ENCODE results near the gene TTC12.

The TTC12 gene

DNA sequence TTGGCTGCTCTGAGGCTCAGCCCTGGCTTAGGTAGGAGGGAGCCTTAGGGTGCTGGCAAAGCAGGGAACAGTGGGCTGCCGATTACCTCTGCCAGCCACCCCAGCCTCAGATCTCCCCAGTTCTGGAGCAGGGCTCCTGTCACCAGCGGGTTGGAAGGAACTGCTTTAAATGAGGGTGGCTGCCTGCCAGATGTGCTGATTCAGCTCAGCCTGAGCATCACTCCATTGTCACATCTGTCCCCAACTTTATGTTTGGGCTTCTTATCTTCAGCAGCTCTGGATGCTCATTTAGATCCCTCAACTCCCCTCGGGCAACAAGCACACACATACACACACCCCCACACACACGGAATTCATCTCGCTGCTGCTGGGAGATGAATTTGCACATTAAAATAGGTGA lies 56.3 kb downstream of the TTC12 start:
- no peak for DNase-seq (ENCODE audit: low read depth)
- TF ChIP-seq, protein P1, sequence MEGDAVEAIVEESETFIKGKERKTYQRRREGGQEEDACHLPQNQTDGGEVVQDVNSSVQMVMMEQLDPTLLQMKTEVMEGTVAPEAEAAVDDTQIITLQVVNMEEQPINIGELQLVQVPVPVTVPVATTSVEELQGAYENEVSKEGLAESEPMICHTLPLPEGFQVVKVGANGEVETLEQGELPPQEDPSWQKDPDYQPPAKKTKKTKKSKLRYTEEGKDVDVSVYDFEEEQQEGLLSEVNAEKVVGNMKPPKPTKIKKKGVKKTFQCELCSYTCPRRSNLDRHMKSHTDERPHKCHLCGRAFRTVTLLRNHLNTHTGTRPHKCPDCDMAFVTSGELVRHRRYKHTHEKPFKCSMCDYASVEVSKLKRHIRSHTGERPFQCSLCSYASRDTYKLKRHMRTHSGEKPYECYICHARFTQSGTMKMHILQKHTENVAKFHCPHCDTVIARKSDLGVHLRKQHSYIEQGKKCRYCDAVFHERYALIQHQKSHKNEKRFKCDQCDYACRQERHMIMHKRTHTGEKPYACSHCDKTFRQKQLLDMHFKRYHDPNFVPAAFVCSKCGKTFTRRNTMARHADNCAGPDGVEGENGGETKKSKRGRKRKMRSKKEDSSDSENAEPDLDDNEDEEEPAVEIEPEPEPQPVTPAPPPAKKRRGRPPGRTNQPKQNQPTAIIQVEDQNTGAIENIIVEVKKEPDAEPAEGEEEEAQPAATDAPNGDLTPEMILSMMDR (conservative IDR thresholded peaks at IDR 0.05; ENCODE audit: low read length): no peak
- no peak overlapping the region for H3K4me3 ChIP-seq (ENCODE audit: low read length)

DNA sequence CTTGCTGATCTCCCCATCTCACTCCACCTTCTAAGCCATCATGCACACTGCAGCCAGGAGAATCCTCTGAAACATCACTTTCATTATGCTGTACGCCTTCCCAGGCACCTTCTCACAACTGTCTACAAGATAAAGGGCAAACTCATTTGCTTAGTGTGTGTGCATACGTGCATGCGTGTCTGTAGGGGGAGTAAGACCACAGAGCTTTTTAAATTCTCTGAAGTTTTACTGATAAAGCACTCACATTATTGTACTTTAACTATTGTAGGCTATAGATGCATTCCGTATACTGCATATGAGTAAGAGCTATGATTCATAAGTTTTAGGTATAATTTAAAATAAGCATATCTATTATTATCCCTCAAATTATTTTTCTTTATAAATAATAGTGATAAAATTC lies 57.9 kb downstream of the TTC12 start:
- H3K4me3 ChIP-seq (ENCODE audit: low read length): no peak overlapping the region
- TF ChIP-seq, protein P1 (conservative IDR thresholded peaks at IDR 0.05; ENCODE audit: low read length): no peak
- no peak for DNase-seq (ENCODE audit: low read depth)

DNA sequence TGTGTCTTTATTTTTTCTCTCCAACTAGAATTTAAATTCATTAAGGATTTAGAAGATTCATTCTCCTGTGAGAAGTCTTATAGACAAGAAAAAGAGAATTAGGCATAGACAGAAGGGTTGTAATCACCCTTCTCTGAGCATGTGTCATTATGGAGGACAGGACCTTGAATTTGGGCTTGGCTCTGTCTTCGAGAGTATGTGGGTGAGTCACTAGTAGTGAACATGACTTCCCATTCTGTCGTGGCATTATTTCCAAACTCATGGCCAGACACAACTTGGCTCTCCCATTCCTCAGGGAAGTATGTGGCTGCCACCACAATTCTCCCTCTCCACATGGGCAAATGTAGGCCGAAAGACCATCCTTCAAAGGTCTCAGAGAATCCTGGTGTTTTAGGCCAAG lies 58.9 kb downstream of the TTC12 start:
- no peak overlapping the region for H3K4me3 ChIP-seq (ENCODE audit: low read length)
- DNase-seq (ENCODE audit: low read depth): peak; percentile 67
- TF ChIP-seq, protein P1 (conservative IDR thresholded peaks at IDR 0.05; ENCODE audit: low read length): no peak

DNA sequence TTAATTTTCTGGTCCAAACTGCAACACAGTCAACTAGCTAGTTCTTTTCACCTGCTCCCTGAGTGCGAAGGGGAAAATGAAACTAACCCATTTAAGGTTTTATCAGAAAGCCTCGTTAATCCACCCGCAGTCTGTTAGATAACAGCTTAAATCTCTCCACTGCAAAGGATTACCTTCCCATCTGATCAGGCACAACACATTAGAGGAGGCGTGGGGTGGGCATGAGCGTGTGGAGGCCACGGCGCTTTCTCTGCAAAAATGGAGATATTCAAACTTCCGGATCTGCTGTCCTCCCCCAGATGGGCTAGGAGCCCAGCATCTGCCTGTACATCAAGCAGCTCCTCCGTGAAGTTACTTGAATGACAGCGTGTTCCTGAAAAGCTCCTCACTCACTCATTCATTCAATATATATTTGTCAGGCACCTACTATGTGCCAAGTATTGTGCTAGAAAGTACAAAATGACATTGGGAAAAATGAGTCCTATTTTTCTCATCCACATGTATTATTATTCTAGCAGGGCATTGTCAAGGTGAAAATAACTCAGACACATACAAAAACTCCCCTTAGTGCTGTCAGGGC lies 59.7 kb downstream of the TTC12 start:
- no peak for DNase-seq (ENCODE audit: low read depth)
- TF ChIP-seq, protein P1 (conservative IDR thresholded peaks at IDR 0.05; ENCODE audit: low read length): no peak
- H3K4me3 ChIP-seq (ENCODE audit: low read length): no peak overlapping the region

DNA sequence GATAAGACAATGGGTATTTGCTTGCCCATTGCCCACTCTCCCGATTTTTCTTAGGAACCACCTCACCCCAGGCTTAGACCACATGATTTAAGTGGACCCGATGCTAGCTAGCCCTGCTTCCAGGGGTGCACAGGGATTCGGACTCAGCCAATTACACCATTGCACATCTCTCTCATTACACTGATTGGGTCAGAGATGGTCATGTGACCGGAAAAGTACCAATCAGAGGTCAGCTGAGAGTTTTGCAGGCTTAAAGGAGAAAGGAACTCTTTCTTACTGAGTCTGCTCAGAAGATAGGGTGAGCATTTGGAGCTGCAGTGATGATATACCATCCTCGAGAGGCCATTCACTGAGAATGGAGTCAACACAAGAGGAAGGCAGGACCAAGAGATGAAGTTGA lies 61.0 kb downstream of the TTC12 start:
- DNase-seq (ENCODE audit: low read depth): no peak
- H3K4me3 ChIP-seq (ENCODE audit: low read length): no peak overlapping the region
- TF ChIP-seq, protein P1 (conservative IDR thresholded peaks at IDR 0.05; ENCODE audit: low read length): no peak

DNA sequence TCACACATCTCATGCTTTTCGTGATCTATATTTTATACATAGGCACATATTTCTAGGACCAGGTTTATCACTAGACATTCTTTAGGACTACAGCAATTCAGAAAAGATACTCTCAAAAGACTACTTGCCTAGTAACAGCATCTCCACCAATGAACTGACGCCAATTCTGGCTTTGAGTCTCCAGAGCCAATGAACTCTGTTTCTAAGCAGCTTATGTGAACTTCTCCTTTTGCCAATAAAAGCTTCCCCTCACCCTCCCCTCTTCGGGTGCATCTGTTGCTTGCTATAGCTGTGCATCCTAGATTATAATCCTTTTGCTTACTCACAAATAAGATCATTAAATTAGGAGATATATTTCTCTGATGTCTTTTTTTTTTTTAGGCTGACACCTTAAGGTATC lies 61.8 kb downstream of the TTC12 start:
- DNase-seq (ENCODE audit: low read depth): no peak
- TF ChIP-seq, protein P1 (conservative IDR thresholded peaks at IDR 0.05; ENCODE audit: low read length): no peak

DNA sequence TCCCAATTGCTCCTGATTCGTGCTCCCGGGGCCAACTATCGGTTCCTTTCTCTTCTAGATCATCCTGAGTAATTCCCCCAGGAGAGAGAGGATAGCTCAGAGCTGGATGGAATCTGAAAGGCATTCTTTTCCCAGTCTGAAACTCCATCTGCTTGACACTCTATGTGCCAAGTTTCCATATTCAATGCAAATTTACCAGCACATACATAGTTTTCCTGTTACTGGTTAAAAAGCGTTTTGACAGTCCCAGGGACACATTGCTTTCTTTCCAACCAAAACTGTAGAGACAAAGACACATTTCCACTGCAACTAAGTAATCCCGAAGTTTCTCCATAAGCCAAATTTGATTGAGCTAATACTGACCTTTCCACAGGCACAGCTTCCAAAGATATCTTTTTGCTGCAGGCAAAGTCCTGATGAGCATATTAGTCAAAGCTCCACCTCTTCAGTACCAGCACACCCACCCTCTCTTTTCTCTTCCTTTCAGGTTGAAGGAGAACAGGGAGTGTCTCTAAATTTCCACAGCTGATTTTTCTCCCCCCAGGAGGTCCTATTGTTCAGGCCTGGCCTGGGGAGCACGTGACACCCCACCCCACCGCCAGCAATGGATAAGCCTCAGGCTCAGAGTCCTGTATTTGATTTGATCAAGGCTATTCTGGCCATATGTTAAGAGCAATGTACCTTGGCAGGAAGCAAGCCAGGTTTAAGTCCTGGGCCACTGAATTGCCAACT lies 63.5 kb downstream of the TTC12 start:
- peak; percentile 50 for DNase-seq (ENCODE audit: low read depth)
- TF ChIP-seq, protein P1 (conservative IDR thresholded peaks at IDR 0.05; ENCODE audit: low read length): no peak
- H3K4me3 ChIP-seq (ENCODE audit: low read length): no peak overlapping the region

More for the DNA sequence above, 61.8 kb downstream of the TTC12 start:
- H3K4me3 ChIP-seq (ENCODE audit: low read length): no peak overlapping the region
